ENCODE measurements around the gene LRMDA.

Gene LRMDA

DNA sequence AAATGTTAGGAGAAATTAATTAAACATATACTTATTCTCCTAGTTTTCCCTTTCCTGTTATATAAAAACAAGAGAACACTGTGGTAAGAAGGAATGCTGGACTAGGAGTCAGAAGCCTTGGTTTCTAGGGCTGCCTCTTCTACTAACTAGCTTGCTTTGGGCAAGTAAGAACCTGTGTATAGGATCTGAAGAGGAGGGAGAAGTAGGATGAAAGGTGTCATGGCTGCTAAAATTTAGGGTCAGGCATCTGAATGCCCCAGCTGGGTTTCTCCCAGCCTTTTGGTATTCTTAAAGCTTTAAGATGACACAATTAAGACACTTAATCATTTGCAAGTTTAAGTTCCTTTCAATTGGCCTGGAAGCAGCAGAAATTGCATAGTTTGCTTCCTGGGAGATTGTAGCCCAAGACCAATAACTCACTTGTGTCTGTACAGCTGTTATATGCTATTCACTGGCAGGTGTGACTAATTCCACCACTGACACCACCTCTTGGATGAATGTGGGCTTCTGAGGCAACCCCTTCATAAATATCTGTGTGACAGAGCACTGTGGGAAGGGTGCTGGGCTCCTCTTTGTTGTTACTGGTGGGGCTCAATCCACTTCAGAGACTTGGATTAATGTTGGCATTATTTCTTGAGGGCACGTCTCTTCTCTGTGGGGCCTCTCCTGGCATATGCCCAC is 137.2 kb downstream of the LRMDA start:
- no peak overlapping the region for H3K4me3 ChIP-seq (ENCODE audit: low read depth, low read length)
- TF ChIP-seq, protein P1, sequence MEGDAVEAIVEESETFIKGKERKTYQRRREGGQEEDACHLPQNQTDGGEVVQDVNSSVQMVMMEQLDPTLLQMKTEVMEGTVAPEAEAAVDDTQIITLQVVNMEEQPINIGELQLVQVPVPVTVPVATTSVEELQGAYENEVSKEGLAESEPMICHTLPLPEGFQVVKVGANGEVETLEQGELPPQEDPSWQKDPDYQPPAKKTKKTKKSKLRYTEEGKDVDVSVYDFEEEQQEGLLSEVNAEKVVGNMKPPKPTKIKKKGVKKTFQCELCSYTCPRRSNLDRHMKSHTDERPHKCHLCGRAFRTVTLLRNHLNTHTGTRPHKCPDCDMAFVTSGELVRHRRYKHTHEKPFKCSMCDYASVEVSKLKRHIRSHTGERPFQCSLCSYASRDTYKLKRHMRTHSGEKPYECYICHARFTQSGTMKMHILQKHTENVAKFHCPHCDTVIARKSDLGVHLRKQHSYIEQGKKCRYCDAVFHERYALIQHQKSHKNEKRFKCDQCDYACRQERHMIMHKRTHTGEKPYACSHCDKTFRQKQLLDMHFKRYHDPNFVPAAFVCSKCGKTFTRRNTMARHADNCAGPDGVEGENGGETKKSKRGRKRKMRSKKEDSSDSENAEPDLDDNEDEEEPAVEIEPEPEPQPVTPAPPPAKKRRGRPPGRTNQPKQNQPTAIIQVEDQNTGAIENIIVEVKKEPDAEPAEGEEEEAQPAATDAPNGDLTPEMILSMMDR (conservative IDR thresholded peaks at IDR 0.05; ENCODE audit: low read depth, low read length), result no peak
- no peak for DNase-seq (ENCODE audit: low read depth)

GRCh38 chr10:75569506-75569905 is 138.1 kb downstream of the LRMDA start:
- H3K4me3 ChIP-seq (ENCODE audit: low read depth, low read length), result no peak overlapping the region
- DNase-seq (ENCODE audit: low read depth), result no peak
- TF ChIP-seq, protein P1 (conservative IDR thresholded peaks at IDR 0.05; ENCODE audit: low read depth, low read length), result no peak

DNA sequence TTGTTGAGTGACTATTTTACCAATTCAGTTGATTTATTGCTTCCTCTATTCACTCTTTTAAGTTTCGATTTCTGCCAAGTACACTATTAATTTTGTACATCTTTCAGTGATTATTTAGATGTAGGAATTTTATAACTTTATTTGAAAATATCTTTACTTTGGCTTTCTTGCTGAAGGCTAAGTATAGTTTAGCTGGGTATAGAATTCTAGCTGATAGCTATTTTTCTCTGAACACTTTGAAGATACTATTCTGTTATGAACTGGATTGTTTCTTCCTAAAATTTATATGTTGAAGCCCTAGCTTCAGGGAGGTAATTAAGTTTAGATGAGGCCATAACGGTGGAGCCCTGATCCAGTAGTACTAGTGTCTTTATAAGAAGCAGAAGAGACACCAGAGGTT is 141.1 kb downstream of the LRMDA start:
- TF ChIP-seq, protein P1 (conservative IDR thresholded peaks at IDR 0.05; ENCODE audit: low read depth, low read length), result no peak
- no peak overlapping the region for H3K4me3 ChIP-seq (ENCODE audit: low read depth, low read length)
- DNase-seq (ENCODE audit: low read depth), result no peak

- no peak overlapping the region for H3K4me3 ChIP-seq (ENCODE audit: low read depth, low read length)
- DNase-seq (ENCODE audit: low read depth), result no peak
- TF ChIP-seq, protein P1 (conservative IDR thresholded peaks at IDR 0.05; ENCODE audit: low read depth, low read length), result no peak
Measured at GRCh38 chr10:75575940-75576339, 144.5 kb downstream of the LRMDA start.

DNA sequence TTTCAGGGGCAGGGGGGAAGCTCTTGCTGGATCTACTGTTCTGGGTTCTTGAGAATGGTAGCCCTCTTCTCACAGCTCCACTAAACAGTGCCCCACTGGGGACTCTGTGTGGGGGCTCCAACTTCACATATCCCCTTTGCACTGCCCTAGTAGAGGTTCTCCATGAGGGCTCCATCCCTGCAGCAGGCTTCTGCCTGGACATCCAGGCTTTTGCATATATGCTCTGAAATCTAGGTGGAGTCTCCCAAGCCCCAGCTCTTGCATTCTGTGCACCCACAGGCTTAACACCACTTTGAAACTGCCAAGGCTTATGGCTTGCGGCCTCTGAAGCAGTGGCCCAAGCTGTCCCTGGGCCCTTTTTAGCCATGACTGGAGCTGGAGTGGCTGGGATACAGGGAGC is 150.7 kb downstream of the LRMDA start:
- TF ChIP-seq, protein P1 (conservative IDR thresholded peaks at IDR 0.05; ENCODE audit: low read depth, low read length), result no peak
- H3K4me3 ChIP-seq (ENCODE audit: low read depth, low read length), result no peak overlapping the region
- no peak for DNase-seq (ENCODE audit: low read depth)

- TF ChIP-seq, protein P1 (conservative IDR thresholded peaks at IDR 0.05; ENCODE audit: low read depth, low read length), result no peak
- no peak for DNase-seq (ENCODE audit: low read depth)
- H3K4me3 ChIP-seq (ENCODE audit: low read depth, low read length), result no peak overlapping the region
Measured at GRCh38 chr10:75585294-75585693, 153.9 kb downstream of the LRMDA start.

- TF ChIP-seq, protein P1 (conservative IDR thresholded peaks at IDR 0.05; ENCODE audit: low read depth, low read length), result no peak
- H3K4me3 ChIP-seq (ENCODE audit: low read depth, low read length), result no peak overlapping the region
Measured at GRCh38 chr10:75586814-75587213, 155.4 kb downstream of the LRMDA start.

More at GRCh38 chr10:75586814-75587213, 155.4 kb downstream of the LRMDA start:
- no peak for DNase-seq (ENCODE audit: low read depth)
